ENCODE data around the gene PLA2G4B.

PLA2G4B gene

DNA sequence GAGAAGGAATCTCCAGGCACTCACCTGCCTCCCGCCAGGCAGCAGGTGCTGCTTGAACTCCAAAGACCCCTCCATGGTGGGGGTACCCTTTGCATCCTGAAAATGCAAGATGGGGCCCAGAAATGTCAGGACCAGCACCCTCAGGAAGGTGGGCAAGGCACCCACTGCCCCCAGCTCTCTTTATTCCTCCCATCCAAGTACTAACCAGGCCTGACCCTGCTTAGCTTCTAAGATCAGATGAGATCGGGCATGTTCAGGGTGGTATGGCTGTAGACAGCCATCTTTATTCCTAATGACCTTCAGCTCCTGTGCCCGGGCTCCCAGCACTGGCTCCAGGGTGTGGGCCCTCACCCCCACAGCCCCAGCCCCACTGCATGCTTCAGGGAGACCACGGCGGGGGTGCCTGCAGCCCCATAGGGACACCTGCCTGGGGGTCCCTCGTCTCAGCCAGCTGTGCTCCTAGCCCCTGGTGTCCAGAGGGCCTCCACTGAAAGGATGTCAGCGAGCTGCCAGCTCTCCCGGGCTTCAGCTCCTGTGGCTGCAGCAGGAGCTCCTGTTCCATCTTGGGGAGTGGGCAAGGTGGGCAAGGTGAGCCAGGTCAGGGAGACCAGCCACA is 13.2 kb downstream of the PLA2G4B start:
- no peak for DNase-seq

DNA sequence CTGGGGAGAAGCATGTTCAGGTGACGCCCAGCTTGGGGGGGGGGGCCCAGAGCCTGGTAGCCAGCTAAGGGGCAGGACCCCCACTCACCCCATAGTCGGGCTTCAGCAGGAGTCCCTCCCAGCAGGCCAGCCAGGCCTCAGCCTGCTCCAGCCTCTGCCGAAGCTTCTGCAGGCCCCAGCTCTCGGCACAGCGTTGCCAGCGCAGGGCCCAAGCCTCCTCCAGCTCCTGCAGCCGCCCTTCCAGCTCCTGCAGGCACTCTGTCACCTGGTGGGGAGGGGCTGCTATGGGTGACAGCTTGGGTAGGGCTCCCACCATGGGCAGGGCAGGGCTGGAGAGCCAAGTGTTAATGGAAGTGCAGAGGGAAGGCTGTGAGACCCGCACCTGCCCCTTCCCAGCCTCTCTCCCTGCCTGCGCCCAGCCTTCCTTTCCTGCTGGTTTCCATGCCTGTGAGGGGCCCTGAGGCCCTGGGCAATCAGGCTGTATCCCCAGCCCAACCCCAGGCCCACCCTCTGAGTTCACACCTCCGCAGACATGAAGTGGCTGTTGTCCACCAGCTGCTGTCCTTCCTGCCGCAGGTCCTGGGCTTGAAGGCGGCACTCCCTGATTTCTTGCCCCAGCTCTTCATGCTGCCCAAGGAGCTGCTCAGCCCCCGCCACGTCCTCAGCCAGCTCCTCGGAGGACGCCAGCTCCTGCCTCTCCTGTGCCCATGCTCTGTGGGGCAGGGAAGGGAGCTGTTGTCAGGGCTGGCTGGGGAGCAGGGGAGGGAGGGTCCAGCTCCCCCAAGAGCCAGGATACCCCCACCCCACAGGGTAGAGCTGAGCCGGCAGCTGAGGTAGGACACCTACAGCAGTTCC is 14.3 kb downstream of the PLA2G4B start:
- DNase-seq, result no peak

DNA sequence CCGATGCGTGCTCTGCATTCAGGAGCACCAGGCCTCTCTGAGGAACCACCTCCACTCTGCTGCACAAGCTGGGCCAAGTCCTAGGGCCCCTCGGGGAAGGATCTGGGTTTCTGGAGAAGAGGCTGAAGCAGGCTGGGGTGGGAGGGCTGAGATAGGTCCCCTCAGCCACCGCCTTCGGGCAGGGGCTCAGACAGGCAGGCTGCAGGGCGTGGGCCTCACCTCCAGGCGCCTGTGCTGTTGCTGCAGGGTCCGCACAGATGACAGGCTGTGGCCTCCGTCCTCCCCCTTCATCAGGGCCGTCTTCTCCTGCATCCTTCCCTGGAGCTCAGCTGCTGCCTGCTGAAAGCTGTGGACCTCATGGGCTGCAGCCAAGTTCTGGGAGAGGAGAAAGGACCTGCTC is 15.2 kb downstream of the PLA2G4B start:
- DNase-seq, result no peak

DNA sequence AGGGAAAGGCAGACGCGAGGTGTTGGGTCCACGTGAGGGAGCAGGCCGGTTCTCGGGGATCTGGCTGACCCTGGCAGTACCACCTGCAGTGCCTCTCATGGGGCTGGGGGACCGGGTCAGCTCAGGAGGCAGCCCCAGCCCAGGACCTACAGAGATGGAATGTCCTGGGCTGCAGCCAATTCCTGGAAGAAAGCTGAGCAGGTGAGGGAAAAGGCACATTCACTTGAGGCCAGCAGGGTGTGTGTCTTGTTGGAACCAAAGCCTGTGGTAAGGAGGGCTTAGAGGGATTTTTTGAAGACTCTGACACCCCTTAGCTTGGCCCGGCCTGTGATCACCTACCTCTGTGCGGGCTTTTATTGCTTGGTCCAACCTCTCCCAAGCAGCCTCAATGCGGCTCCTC is 15.8 kb downstream of the PLA2G4B start:
- DNase-seq, result no peak

DNA sequence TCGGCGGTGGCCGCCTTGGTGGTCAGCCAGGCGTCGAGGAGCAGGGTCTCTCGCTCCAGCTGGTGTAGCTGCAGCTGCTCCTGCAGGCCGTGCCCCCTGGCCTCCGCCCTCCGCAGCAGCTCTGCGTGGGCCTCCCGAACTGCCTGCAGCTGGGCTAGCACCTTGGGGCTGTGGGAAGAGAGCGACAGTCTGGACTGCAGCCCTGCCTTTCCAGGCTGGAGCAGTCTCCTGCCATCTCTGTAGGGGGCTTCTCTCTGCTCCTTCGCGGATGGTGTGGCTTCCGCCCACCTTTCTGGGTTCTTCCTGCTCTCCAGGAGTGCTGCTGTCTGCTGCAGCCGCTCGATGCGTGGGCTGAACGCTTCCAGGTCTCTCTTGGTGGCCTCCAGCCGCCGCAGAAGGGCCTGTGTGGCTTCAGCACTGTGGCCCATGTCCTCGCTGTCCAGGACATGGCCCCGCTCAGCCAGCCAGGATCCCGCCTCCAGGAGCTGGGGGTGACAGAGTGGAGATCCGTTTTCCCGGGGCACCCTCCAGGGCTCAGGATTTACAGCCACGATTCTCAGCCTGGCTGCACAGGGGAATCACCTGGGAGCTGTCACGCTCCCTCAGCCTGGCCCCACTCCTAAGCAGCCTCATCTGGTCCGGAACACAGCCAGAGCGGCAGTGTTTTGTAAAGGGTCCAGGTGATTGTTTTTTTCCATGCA is 16.8 kb downstream of the PLA2G4B start:
- DNase-seq, result no peak

DNA sequence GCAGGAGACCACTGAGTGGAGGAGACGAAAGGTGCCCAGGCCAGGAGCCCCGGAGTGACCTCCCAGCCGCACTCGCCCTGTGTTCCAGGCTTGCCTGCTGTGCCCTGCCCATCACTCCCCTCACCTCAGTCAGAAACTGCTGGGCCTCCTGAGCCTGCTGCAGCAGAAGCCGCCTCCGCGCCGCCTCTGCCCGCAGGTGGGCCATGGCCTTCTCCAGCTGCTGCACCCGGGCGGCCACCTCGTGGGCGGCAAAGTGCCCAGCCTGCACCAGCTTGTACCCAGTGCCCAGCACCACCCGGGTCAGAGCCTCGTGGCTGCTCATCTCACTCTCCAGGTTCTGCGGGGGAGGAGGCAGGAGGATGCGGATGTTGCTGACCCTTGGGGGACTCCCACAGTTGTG is 17.6 kb downstream of the PLA2G4B start:
- DNase-seq, result no peak

DNA sequence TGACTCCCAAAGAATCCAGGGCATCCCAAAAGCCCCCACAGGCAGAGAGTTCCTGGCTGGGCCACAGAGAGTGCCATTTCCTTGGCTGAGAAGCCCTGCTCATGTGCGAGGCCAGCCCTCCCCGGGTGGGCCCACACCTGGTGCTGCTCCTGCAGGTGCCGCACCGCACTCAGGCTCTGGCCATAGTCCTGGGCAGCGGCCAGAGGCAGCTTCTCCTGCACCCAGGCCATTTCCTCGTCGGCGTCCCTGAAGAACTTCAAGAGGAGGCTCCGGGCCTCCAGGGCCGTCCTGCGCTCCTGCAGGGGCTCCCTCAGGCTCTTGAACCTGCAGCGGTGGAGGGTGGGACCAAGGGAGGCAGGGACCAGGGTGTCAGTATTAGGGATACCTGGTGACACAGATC is 18.1 kb downstream of the PLA2G4B start:
- no peak for DNase-seq

DNA sequence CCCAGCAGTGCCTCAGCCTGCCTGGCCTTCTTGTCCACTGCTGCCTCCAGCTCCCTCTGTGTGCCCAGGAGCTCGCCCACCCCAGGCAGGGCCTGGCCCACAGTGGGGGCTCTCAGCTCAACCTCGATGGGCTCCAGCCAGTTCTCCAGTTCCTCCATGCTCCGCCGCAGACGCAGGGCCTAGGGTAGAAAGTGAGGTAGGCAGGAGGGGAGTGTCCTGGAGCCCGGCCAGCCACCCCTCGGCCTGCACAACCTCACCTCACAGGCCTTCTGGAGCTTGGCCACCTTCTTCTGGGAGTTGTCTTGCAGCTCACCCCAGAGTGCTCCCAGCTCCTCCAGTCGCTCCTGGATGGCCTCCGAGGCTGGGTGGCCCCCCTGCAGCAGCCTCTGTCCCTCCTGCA is 18.7 kb downstream of the PLA2G4B start:
- no peak for DNase-seq

DNA sequence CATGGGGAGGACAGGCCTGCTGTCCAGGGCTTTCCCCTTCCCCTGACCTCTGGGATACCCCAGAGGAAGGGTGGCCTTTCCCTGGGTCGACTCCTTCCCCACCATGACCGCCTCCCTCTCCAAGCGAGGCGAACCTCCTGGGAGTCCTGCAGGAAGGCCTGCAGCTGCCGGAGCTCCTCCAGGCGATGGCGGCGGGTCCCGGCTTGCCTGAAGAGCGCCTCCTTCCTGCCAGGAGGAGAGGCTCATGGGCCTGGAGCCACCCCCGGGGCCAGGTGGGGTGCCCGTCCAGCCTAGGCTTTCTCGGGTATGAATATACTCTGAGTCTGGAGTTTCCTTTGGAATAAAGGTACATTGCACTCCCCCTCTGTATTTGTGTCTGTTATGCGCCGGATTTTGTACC is 20.1 kb downstream of the PLA2G4B start:
- DNase-seq, result no peak

DNA sequence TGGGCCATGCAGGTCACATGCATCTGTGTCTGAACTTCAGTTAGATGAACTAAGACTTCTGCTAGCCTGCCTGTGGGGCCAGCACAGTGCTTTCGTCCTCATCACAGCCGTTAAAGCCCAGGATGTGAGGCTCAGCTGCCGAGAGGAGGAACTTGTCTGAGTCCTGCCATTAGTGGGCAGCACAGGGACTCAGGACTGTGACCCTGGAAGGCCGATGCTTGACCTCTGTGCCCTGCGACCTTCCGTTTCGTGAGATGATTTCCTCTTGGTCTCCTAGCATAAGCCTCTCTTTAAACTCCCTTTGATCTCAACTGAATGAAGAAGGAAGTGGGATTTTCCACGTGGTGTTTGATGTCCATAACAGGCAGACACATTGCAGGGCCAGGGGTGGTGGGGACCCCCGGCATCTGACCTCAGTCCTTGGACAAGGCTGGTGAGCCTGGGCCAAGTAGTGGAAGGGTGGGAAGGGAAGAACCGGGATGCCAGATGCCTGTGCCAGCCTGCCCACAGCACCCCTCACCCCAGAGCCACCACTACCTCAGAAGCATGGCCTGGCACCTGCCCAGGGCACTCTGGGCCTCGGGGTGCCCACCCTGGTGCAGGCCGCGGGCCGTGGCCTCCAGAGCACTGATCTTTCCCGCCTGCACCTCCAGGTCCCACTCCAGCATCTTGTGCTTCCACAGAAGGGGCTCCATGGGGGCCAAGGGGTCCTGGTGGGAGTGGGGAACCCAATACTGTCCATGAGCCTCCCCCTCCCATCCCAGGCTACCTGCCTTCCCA is 21.6 kb downstream of the PLA2G4B start:
- DNase-seq, result no peak

DNA sequence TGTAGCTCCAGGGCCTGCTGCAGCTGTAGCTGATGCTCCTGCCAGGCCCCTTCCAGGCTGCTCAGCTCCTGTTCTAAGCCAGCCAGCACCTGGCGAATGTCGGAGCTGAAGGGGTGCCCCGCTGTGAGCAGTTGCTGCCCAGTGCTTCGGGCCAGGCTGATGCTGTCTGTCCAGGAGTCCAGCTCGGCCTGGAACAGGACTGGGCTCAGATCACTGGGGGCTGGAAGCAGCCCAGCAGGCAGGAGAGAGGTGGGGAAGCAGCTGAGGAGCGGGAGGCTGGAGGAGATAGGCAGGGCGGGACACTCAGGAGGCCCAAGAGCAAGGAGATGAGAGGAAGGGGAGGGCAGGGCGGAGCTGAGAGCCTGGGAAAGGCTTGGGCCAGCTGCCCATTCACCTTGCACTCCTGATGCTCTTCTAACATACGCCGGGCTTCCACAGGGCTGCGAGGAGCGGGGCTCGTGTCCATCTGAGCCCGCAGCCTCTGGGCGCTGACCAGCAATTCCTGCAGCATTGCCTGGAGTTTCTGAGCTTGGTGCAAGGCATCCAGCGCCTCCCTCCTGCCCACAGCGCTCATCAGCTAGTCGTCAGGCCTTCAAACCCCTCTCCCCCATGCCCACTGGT is 23.2 kb downstream of the PLA2G4B start:
- DNase-seq, result no peak

DNA sequence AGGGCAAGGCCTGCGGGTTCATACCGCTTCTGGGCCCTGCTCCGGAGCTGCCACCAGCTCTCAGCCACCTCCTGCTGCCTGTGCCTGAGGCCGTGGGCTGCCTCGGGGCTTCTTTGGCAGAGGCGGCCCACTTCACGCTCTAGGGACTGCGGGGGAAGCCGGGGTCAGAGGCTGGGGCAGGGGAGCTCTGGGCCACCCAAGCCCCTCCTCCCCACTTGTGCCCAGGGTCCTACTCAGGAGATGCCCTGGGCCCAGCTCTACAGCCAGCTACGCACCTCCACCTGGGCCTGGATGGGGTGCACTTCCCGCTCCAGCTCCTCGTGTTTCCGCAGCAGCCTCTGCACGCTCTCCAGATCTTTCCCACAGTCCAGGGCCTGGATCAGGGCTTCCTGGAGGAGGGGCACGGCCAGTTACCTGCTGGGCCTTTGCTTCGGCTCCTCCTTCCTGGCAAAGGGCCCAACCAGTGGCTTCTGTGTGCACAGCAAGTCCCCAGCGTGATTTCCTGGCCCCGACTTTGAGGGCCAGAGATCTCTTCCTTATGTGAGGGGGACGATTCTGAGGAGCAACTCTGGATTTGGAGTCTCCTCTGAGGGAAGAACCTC is 24.0 kb downstream of the PLA2G4B start:
- no peak for DNase-seq

DNA sequence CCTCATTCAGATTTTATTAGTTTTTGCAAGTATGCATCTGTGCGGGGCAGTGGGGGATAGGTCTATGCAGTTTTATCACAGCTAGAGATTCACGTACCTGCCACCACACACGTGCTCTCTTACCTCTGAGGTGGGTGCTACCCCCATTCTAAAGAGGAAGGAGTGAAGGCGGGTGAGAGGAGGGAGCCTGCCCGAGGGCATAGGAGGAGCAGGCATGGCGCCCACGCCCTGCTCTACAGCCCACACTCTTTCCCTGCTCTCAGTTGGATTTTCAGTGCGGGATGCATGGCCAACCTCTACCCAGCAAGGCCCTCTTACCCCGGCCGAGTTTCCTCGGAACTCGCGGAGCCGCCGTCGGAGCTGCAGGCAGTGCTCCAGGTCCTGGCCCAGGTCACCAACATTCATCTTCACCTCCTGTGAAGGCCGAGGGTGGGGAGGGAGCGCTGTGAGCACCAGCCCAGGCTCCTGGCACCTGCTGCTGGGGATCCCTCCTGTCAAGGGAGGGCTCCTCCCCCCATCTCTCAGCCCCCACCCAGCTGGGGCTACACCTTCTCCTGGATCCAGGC is 26.9 kb downstream of the PLA2G4B start:
- no peak for DNase-seq

DNA sequence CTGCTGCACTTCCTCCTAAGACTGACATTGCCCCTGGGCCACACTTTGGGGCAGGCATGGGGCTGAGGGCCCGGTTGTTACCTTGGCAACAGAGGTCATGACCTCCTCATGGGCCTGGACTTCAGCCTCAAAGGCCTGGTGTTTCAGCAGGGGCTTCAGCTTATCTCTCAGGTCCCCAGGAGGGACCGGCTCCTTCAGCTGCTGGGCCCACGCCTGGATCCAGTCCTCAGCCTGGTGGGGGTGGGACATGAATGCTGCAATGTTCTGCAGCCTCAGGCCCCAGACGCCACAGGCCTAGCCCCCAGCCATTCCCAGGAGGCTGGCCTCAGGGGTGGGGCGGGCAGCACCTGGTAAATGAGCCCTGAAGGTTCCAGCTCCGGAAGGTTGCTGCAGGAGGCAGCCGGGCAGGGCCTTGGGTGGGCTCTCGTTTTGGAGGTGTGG is 27.6 kb downstream of the PLA2G4B start:
- DNase-seq, result no peak

DNA sequence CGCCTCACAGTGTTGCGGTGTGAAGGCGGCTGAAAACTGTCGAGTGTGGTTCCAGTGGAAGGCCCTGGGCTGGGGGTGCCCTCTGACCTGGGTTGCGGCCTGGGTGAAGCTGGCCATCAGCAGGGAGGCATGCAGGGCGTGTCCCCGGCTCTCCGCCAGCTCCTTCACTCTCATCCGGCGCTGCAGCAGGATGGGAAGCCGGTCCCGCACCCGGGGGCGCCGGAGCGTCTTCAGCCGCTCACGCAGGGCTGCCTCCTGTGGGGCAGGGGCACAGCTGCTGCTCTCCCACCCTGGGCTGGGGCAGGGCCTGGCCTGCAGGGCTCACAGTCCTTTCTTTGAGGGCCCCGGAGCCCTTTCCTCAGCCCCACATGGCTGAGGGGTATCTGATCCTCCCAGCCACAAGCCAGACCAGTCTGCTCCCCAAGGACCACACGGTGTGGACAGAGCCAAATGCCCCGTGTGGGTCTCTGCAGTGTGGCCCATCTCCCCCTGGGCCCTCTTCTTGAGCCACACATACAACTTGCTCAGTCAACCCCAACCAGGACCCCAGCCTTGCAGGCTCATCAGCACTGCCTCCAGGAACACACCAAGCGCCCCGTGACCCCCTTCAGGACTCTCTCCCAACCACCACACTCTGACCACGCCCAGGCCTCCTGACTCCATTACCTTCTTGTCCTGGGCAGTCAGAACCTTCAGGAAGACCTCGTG is 28.4 kb downstream of the PLA2G4B start:
- no peak for DNase-seq

DNA sequence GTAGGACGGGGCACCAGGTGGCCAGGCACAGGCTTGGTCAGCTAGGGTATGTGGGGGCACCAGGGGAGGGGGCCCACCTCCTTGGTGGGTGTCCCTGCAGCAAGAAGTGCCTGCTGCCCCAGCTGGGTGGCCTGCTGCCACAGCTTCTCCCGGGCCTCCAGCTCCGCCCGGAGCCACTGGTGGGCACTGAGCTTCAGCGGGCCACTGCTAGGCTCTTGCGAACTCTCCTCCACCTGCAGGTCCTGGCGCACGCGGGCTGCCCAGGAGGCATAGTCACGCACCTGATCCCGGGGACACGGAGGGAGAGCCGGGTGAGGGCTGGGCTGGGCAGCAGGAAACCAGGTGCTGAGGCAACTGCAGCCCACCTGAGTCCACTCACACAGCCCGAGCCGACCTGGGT is 29.7 kb downstream of the PLA2G4B start:
- DNase-seq, result no peak

DNA sequence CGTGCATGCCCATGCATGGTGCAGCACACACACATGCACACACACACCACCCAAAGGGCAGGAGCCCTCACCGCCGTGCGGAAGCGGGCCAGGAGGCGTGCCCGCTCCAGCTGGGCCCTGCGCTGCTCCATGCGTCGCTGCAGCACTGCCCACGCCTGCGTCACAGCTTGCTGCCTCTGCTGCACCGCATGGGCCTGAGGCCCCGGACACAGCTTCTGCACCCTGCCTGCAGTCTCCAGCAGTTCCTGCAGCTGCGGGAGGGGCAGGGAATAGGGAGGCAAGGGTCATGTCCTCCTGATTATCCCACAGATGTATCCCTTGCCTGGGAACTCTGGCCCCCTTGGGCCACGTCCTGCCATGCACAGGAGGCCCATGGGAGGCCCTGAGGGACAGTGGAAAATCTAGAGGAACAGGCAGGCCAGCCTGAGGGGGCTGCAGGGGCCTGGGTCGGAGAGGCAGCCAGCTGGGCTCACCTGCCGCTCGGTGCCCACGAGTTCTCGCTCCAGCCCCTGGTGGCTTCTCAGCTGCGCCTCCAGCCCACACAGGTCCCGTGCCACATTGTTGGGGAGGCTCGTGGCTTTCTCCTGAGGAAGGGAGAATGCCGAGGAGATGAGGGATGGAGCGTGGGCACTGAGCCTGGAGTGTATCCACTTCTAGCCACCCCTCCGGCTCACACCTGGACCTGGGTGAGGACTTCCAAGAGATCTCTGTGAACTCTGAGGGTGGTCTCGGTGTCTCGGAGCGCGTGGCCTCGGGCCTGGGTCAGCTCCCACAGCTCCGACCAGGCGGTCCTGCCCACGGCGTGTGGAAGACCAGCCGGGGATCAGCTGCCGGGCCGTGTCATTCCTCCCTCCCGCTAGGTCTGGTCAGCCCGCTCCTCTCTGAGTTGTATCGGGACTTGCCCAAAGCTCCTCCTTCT is 31.4 kb downstream of the PLA2G4B start:
- no peak for DNase-seq

DNA sequence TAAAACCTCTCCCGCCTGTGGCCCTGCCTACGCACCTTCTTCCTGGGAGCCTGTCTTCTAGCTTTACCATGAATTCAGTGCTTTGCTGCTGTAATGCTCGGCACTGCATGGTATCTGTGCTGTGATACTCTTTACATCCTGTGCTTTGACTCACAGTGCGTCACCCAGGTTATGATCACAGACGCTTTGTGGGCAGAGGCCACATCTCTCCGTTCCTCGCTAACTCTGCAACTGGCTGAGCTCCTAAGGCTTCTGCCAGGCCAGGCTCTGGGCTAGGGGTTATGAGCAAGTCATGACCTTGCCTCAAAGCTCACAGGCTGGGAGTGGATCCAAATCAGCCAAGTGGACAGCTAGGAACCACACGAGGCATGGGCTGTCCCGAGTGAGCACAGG is 32.0 kb downstream of the PLA2G4B start:
- DNase-seq, result no peak

DNA sequence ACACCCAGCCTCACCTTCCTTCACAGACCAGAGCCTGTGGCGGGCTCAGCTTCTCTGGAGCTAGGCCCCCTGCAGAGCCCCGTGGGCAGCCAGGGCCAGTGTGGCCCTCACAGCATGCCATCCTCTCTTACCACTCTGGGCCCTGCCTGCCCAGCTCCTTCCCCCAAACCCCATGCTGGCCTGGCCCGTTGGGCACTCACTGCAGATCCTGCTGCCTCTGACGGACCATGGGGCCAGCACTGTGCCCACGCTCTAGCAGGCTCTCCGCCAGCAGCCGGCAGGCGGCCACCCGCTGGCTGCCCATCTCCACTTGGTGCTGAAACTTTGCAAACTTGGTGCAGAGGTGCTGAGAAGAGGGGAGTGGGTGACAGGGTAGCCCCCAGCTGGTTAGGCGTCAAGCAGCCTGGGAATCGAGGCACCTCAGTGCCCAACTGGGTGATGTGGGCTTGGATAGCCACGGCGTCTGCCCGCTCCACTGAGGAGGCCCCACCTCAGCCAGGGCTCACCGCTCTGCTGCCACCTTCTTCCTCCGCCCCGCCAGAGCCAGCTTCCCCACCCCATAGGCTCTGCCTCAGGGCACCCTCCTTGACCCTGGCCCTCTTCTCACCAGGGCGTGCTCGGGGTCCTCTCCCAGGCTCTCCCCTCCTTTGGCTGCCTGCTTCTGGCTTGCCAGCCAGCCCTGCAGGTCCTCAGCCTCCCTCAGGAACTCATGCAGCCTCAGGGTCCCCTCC is 32.7 kb downstream of the PLA2G4B start:
- DNase-seq, result no peak

Data from hippocampal formation (tissue), 2 donors.